HepG2 (cell line): ENCODE measurements around the gene KLHL7. TPM values are rescaled to one million over a fixed set of nuclear protein-coding genes. Genes with fewer than 3 reads are reported as not detected.

ENCODE experiments used
- ATAC-seq: fragments of 200-7000 bp; cut with Tn5 transposase; 3 replicates; pipeline ENCODE4 v1.9.1; 2020; ENCODE audit warnings: mild to moderate bottlenecking, moderate library complexity
- BruUV-seq: library from RNA; stranded (reverse); fragments of 400-500 nt; replicated peaks from 2 replicates; lab custom pipeline; 2021; lab: Mats Ljungman, UMichigan
- CTCF ChIA-PET: fragments of 300-600 bp; formaldehyde crosslinking; extraction: SDS; loops from one replicate; lab custom pipeline; 2021; ENCODE audit warnings: low total read pairs, inconsistent platforms, low intra/inter-chr PET ratio; lab: Yijun Ruan, JAX
- POLR2A ChIA-PET: fragments of 350-600 bp; sonication (Branson Sonifier 250); formaldehyde crosslinking; loops from one replicate; lab custom pipeline; 2020; ENCODE audit warnings: antibody characterized with exemption, inconsistent platforms; lab: Yijun Ruan, JAX
- DNase-seq: peaks from one replicate; pipeline ENCODE4 v3.0.0-alpha.2; 2015; ENCODE audit warnings: low spot score
- FAIRE-seq: peaks from 3 replicates; lab custom pipeline; 2011; peaks lifted over from hg19 to GRCh38; lab: Jason Lieb, UNC
- H2AFZ ChIP-seq: one replicate; pipeline ENCODE4 v1.6.1; 2011; ENCODE audit warnings: low read length, inconsistent platforms
- H3K27ac ChIP-seq: fragments of 300-600 bp; 3 replicates; pipeline ENCODE4 v1.8.0; 2011; ENCODE audit warnings: mixed run types, mild to moderate bottlenecking, mixed read lengths, low read length, inconsistent platforms; ENCODE audit not compliant: insufficient read depth; ENCODE audit errors: extremely low read length
- H3K27me3 ChIP-seq, 2 experiments: fragments of 200-600 bp in 1 of 2; 2 replicates in 1 of 2; 3 replicates in 1 of 2; pipeline versions ENCODE4 v1.6.0 to v1.8.0; 2011; ENCODE audit warnings: low read length in 2 of 2, mild to moderate bottlenecking in 2 of 2, moderate library complexity in 2 of 2, inconsistent platforms in 1 of 2; ENCODE audit not compliant: insufficient read depth in 2 of 2, control insufficient read depth in 1 of 2
- H3K36me3 ChIP-seq, 2 experiments: fragments of 200-600 bp in 1 of 2; replicated peaks in 1 of 2; 2 replicates in 1 of 2; 3 replicates in 1 of 2; pipeline versions ENCODE4 v1.5.1 to v1.8.0; 2011; ENCODE audit warnings: low read length in 2 of 2, inconsistent platforms in 1 of 2; ENCODE audit not compliant: insufficient read depth in 2 of 2, control insufficient read depth in 1 of 2
- H3K4me1 ChIP-seq: 2 replicates; pipeline ENCODE4 v1.5.1; 2012; ENCODE audit warnings: low read length, inconsistent platforms; ENCODE audit not compliant: insufficient read depth
- H3K4me2 ChIP-seq: 2 replicates; pipeline ENCODE4 v1.6.0; 2011; ENCODE audit warnings: low read depth, low read length, inconsistent platforms
- H3K4me3 ChIP-seq, 3 experiments: fragments of 200-600 bp in 1 of 3; sonication (generic), shearing (Covaris generic) in 1 of 3; replicated peaks in 1 of 3; 2 replicates each; pipeline ENCODE4 v1.5.1; 2011 to 2016; ENCODE audit warnings: low read length in 3 of 3, inconsistent platforms in 2 of 3, low read depth in 2 of 3, mild to moderate bottlenecking in 2 of 3, control low read depth in 1 of 3, mixed read lengths in 1 of 3; ENCODE audit not compliant: insufficient read depth in 1 of 3
- H3K79me2 ChIP-seq: one replicate; pipeline ENCODE4 v1.6.1; 2011; ENCODE audit warnings: low read length, inconsistent platforms; ENCODE audit not compliant: insufficient read depth
- H3K9ac ChIP-seq: 2 replicates; pipeline ENCODE4 v1.6.0; 2011; ENCODE audit warnings: mild to moderate bottlenecking, low read depth, low read length, inconsistent platforms; ENCODE audit not compliant: insufficient read depth
- H3K9me3 ChIP-seq: 2 replicates; pipeline ENCODE4 v1.5.1; 2012; ENCODE audit warnings: mild to moderate bottlenecking, low read length
- H4K20me1 ChIP-seq: 2 replicates; pipeline ENCODE4 v1.6.0; 2011; ENCODE audit warnings: inconsistent platforms, mild to moderate bottlenecking, low read length, moderate library complexity; ENCODE audit not compliant: insufficient read depth
- AHR ChIP-seq: IDR thresholded peaks from 2 replicates; pipeline ENCODE4 v1.6.1; 2018; ENCODE audit warnings: missing genetic modification reagents, missing compliant biosample characterization
- E2F2 ChIP-seq: sonication (generic); formaldehyde crosslinking; IDR thresholded peaks from 2 replicates; pipeline ENCODE4 v1.4.0; 2020; ENCODE audit warnings: missing genetic modification reagents, borderline replicate concordance
- ELK4 ChIP-seq: sonication (generic); formaldehyde crosslinking; IDR thresholded peaks from 2 replicates; pipeline ENCODE4 v1.9.0; 2021; ENCODE audit warnings: missing genetic modification reagents, borderline replicate concordance
- FLYWCH1 ChIP-seq: sonication (generic); formaldehyde crosslinking; IDR thresholded peaks from 2 replicates; pipeline ENCODE4 v1.8.1; 2023; ENCODE audit warnings: mild to moderate bottlenecking, missing genetic modification reagents
- GPBP1L1 ChIP-seq: sonication (generic); formaldehyde crosslinking; IDR thresholded peaks from 2 replicates; pipeline ENCODE4 v1.5.0; 2020; ENCODE audit warnings: mild to moderate bottlenecking, missing genetic modification reagents
- KAT8 ChIP-seq: IDR thresholded peaks from 2 replicates; pipeline ENCODE4 v1.6.1; 2016; ENCODE audit warnings: missing genetic modification reagents, missing compliant biosample characterization
- PAF1 ChIP-seq: IDR thresholded peaks from 2 replicates; pipeline ENCODE4 v1.6.1; 2016; ENCODE audit warnings: missing genetic modification reagents, missing compliant biosample characterization
- PBX2 ChIP-seq: IDR thresholded peaks from 2 replicates; pipeline ENCODE4 v1.6.1; 2016; ENCODE audit warnings: control low read depth
- PPARG ChIP-seq: conservative IDR thresholded peaks from 2 replicates; pipeline ENCODE4 v1.6.1; 2016; ENCODE audit warnings: missing biosample characterization, missing genetic modification reagents
- SIN3A ChIP-seq: IDR thresholded peaks from 2 replicates; pipeline ENCODE4 v1.6.1; 2011; ENCODE audit warnings: low read depth, mild to moderate bottlenecking, control low read depth, low read length, borderline replicate concordance
- SRSF1 ChIP-seq: fragments of 200-400 bp; formaldehyde crosslinking; optimal IDR thresholded peaks from 2 replicates; pipeline ENCODE3; 2017; ENCODE audit warnings: mild to moderate bottlenecking, low read depth, low read length, moderate library complexity
- ZBTB38 ChIP-seq: sonication (generic); formaldehyde crosslinking; IDR thresholded peaks from 2 replicates; pipeline ENCODE4 v1.5.1; 2020; ENCODE audit warnings: mild to moderate bottlenecking, missing genetic modification reagents
- ZFP82 ChIP-seq: sonication (generic); formaldehyde crosslinking; IDR thresholded peaks from 2 replicates; pipeline ENCODE4 v1.5.1; 2020; ENCODE audit warnings: mild to moderate bottlenecking, missing genetic modification reagents, borderline replicate concordance
- ZNF260 ChIP-seq: sonication (generic); formaldehyde crosslinking; IDR thresholded peaks from 2 replicates; pipeline ENCODE4 v1.4.0; 2020; ENCODE audit warnings: missing genetic modification reagents, low read depth, mild to moderate bottlenecking, borderline replicate concordance
- ZNF292 ChIP-seq: sonication (generic); formaldehyde crosslinking; IDR thresholded peaks from 2 replicates; pipeline ENCODE4 v1.8.1; 2022; ENCODE audit warnings: mild to moderate bottlenecking, low read depth, missing genetic modification reagents, borderline replicate concordance
- ZNF460 ChIP-seq: sonication (generic); formaldehyde crosslinking; IDR thresholded peaks from 2 replicates; pipeline ENCODE4 v1.5.1; 2020; ENCODE audit warnings: missing genetic modification reagents, mild to moderate bottlenecking, borderline replicate concordance
- ZNF512 ChIP-seq: sonication (generic); formaldehyde crosslinking; IDR thresholded peaks from 2 replicates; pipeline ENCODE4 v1.4.0; 2020; ENCODE audit warnings: mild to moderate bottlenecking, missing genetic modification reagents
- ZNF550 ChIP-seq: sonication (generic); formaldehyde crosslinking; IDR thresholded peaks from 2 replicates; pipeline ENCODE4 v1.4.0; 2020; ENCODE audit warnings: mild to moderate bottlenecking, missing genetic modification reagents, borderline replicate concordance
- ZNF792 ChIP-seq: IDR thresholded peaks from 2 replicates; pipeline ENCODE4 v1.6.1; 2016
- WGBS: methylation state at CpG from one replicate; pipeline ENCODE4 v1.1.6; 2017; ENCODE audit warnings: low lambda C conversion rate; 5-methylcytosine and 5-hydroxymethylcytosine counted together
- in situ Hi-C: cut with HindIII; loops from 2 replicates; pipeline ENCODE4 v1.10.0; 2017; ENCODE audit warnings: low pct_unique_long_range_greater_than_20kb; ENCODE audit not compliant: extremely low pct_ligation_motif_present
- intact Hi-C: fragments of 100-400 bp; cut with micrococcal nuclease; formaldehyde crosslinking; loops from one replicate; pipeline ENCODE4 v1.10.0; 2022; ENCODE audit not compliant: unreplicated experiment
- polyA plus RNA-seq, 8 experiments: library from polyadenylated mRNA; depleted of rRNA in 3 of 8; stranded (reverse) in 7 of 8; unstranded in 1 of 8; fragments of >200 nt; fragmentation: Illumina TruSeq in 4 of 8; extraction: Trizol in 4 of 8; gene quantifications; 2 replicates each; pipeline versions ENCODE4 v1.2.1 to v1.2.3, GENCODE V29; 2011 to 2016; ENCODE audit warnings: low read depth in 4 of 8, missing spikeins in 1 of 8, mixed read lengths in 1 of 8; ENCODE audit not compliant: insufficient read depth in 1 of 8
- total RNA-seq, 5 experiments: library from RNA; depleted of rRNA; stranded (reverse); fragments of >200 nt; fragmentation: Illumina TruSeq; extraction: Trizol; gene quantifications; 2 replicates each; pipeline ENCODE4 v1.2.3, GENCODE V29; 2016; ENCODE audit warnings: low read depth in 1 of 5

KLHL7 gene
- total and polyA plus RNA-seq, 2 of the 13 experiments (the other 11 are each of a cell fraction or from before 2014, with no cell fraction given) = 16.2 to 34.4 TPM

- TF ChIP-seq SIN3A = no peak
- no peak for TF ChIP-seq ZNF292 (CRISPR knock-in tag)
- TF ChIP-seq ZNF460 (CRISPR knock-in tag) = no peak
- TF ChIP-seq ZNF512 (CRISPR knock-in tag) = no peak
- TF ChIP-seq PAF1 (CRISPR knock-in tag) = no peak
- no peak for TF ChIP-seq SRSF1
- TF ChIP-seq FLYWCH1 (CRISPR knock-in tag) = no peak
- no peak for TF ChIP-seq ZBTB38 (CRISPR knock-in tag)
- TF ChIP-seq ZNF550 = no peak
- TF ChIP-seq ZFP82 = no peak
- TF ChIP-seq PBX2 (CRISPR knock-in tag) = no peak
- TF ChIP-seq KAT8 (CRISPR knock-in tag) = no peak
- TF ChIP-seq GPBP1L1 = no peak
- no peak for TF ChIP-seq AHR
- TF ChIP-seq ELK4 = no peak
- TF ChIP-seq PPARG = no peak
- no peak for TF ChIP-seq ZNF792 (CRISPR knock-in tag)
- no peak for TF ChIP-seq E2F2
- TF ChIP-seq ZNF260 = no peak
- FAIRE-seq (no peak), ATAC-seq (no peak), DNase-seq (no peak)
- no peak overlapping the region for H3K4me3 ChIP-seq
- CTCF ChIA-PET = no interaction called here
- 0% methylated on average over 2 of the region's 2 CpGs for WGBS
- H3K36me3 ChIP-seq = no peaks in the 10 kb centered on the region
- H3K79me2 ChIP-seq = no peaks in the 10 kb centered on the region
- POLR2A ChIA-PET = no interaction called here
- intact Hi-C loops (no loop called here), in situ Hi-C loops (no loop called here)
- no TSS peak for BruUV-seq
- peaks cover 0 to 8% of the 10 kb centered on the region in 2 experiments; a peak in 2 of 5 replicates for H3K27me3 ChIP-seq
- no peaks in the 10 kb centered on the region for H3K9me3 ChIP-seq
- no peak overlapping the region for H3K27ac ChIP-seq
- no peak overlapping the region for H3K9ac ChIP-seq
- H3K4me2 ChIP-seq = no peak overlapping the region
- no peaks in the 10 kb centered on the region for H4K20me1 ChIP-seq
- peaks cover 9% of the 10 kb centered on the region; the same call in 1 of the 2 replicates for H3K4me1 ChIP-seq
- no peak overlapping the region for H2AFZ ChIP-seq
Measured at GRCh38 chr7:23216021-23216420, 110.4 kb downstream of the KLHL7 start.
